Skin epidermis (tissue), 12 donors: ENCODE results near the gene RRP15.

ENCODE experiments used
- H3K27ac ChIP-seq, 21 experiments: fragments of 200-600 bp; sonication (generic) in 11 of 21; one replicate each; pipeline ENCODE4 v1.5.0; 2020; ENCODE audit warnings: mild to moderate bottlenecking in 3 of 21, inconsistent platforms in 2 of 21, moderate library complexity in 2 of 21
- H3K4me3 ChIP-seq, 7 experiments: fragments of 200-600 bp; sonication (generic) in 2 of 7; one replicate each; pipeline ENCODE4 v1.5.0; 2020; ENCODE audit warnings: inconsistent platforms in 2 of 7, mild to moderate bottlenecking in 2 of 7, moderate library complexity in 1 of 7

Gene RRP15

DNA sequence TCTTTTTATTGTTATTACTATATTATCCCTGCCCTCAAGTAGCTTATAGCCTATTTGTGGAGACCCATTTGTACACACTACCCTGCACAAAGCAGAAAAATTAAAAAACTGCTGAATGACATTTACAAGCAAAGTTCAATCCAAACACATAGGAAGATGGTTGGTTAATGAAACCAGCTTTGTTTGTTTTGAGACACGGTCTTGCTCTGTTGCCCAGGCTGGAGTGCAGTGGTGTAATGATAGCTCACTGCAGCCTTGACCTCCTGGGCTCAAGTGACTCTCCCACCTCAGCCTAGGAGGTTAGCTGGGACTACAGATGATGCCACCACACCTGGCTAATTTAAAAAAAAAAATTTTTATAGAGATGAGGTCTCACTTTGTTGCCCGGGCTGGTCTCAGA is 91.6 kb downstream of the RRP15 start:
- peak overlapping the region in 2 of 21 experiments; percentile 2 to 27 for H3K27ac ChIP-seq

DNA sequence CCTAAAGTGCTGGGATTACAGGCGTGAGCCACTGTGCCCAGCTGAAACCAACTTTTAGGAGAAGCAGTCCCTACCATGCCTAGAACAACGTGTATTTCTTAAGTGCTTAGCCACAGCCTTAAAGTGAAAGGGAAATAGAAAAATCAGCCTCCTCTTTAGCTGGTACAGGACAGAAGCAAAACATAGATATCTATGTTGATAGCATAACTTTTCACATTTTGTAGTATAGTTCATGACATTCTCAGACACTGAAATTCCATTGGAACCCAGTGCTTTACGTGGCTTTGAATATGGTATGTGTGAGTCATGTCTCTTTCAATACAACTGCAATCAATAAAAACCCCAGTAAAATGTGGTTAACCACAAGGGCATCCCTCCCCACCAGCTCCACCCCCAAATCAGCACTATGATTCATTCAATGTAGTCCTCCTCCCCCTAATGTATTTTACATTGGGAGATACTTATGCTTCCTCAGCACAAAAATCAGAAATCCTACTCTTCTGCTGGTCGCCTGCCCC is 92.1 kb downstream of the RRP15 start:
- no peak overlapping the region for H3K4me3 ChIP-seq
- H3K27ac ChIP-seq = peak overlapping the region in 2 of 21 experiments; percentile 2 to 27

More for the DNA sequence above, 91.6 kb downstream of the RRP15 start:
- H3K4me3 ChIP-seq = no peak overlapping the region

DNA sequence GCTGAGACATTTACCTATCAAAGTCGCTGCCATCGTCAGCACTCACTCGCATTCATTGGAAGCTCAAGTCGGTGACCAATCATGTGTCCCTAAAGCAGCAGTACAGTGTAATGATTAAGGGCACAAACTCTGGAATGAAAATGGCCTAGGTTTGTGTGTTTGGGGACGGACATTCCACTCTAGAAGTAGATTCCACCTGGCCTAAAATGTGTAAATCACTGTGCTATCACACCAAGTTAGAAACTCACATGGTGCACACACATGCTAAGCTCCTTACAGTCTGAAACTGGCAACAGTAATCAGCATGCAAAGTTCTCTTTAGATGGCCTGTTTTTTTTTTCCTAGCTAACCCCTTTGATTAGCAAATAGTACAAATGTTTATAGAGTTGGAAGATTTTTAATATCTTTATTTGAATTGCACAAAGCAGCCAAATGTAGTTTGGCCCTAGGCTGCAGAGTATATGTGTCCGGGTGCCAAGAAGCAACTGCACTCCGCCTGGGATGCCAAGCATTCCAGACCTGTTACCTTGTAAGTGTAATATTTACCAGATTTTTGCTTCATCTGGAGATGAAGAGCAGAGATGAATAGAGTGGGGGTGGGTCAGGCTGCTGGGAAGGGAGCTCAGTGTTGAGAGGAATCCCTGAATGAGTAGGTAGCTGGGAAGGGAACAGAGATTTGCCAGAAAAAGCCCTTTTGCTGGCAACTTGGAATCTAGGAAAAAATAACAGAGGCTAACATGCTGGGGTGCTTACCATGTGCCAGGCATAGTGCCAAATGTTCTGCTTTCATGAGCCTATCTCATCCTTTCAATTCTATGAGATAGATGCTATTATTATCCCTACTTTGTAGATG is 95.3 kb downstream of the RRP15 start:
- no peak overlapping the region for H3K4me3 ChIP-seq
- no peak overlapping the region for H3K27ac ChIP-seq

DNA sequence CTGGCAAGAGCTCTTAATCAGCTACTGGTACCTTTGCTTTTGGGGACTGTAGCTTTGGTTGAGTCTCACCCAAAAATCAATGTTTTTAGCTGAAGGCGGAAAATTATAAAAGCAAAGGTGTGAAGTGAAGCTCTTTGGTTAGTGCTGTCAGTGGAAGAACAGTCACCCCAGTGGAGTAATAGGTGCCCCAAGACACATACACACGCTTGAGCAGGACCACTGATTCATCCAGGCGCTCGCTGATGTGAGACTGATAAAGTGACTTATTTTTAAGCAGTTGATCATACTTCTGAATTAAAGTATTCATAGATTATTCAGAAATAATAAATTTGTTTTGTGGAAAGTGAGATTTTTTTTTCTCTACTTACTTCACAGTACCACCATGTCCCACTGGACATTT is 97.2 kb downstream of the RRP15 start:
- no peak overlapping the region for H3K4me3 ChIP-seq
- H3K27ac ChIP-seq = no peak overlapping the region

DNA sequence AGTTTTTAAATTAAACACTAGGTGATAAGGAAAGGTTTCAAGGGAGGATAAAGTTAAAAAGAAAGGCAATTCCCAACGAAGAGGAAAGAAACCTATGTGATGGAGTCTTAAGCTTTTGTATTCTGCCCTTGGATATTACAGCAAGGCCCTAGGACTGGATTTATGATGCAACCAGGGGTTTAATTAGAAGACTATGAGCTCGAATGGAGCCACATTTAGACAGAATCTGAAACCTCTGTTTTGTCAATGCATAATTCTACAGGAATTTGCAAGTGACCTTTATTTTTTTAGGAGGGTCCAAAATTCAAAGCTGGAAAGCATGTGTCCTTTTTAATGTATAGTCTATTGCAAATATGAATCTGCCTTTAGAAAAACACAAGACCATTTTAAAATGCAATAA is 98.0 kb downstream of the RRP15 start:
- Histone ChIP-seq H3K27ac (no peak overlapping the region), H3K4me3 (no peak overlapping the region)

DNA sequence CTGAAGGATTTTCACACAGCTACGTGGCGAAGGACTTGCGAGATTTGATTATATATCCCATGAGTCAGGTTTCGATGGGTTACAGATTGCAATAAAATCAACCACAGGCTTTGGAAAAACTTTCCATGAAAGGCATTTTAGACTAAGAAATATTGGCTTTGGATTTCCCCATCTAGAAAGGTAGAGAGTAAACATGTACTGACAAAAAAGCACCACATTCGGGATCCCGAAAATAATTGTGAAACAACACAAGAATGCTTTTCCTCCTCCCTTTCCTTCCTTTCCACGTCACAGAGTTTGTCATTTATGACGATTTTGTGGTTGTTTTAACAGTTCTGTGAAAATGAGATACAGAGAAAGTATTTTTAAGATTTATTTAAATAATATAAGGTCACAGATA is 98.6 kb downstream of the RRP15 start:
- no peak overlapping the region for H3K4me3 ChIP-seq
- H3K27ac ChIP-seq = no peak overlapping the region

DNA sequence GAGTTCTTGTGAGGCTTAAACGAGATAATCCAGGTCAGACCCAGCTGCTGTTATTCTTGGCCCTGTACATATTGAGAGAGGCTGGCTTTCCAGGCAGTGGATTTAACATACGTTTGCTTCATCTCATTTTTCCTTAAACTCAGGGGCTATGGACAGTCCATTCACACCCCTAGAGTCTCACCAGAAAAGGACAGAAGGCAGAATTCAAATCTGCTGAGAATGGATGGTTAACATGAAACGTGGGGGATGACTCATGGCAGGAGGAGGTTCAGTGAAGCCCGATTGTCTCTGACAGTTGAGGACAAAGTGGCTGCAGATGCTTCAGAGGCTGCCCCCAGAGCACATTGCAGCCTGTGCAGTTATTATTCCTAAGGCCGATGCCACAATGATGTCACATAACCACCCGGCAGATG is 99.5 kb downstream of the RRP15 start:
- Histone ChIP-seq H3K27ac (no peak overlapping the region), H3K4me3 (no peak overlapping the region)
